ENCODE results near the gene CTDSPL2. TPM values are rescaled to one million over a fixed set of nuclear protein-coding genes. Genes with fewer than 3 reads are reported as not detected.
"Not testable (repeated sequence)": the region's sequence is repeated elsewhere in the genome, so short reads cannot be mapped to it uniquely, and the experiment has no call there.

CTDSPL2 gene
- total and polyA plus RNA-seq, 2 experiments from 2014 or later = 21.1 to 48.2 TPM

DNA sequence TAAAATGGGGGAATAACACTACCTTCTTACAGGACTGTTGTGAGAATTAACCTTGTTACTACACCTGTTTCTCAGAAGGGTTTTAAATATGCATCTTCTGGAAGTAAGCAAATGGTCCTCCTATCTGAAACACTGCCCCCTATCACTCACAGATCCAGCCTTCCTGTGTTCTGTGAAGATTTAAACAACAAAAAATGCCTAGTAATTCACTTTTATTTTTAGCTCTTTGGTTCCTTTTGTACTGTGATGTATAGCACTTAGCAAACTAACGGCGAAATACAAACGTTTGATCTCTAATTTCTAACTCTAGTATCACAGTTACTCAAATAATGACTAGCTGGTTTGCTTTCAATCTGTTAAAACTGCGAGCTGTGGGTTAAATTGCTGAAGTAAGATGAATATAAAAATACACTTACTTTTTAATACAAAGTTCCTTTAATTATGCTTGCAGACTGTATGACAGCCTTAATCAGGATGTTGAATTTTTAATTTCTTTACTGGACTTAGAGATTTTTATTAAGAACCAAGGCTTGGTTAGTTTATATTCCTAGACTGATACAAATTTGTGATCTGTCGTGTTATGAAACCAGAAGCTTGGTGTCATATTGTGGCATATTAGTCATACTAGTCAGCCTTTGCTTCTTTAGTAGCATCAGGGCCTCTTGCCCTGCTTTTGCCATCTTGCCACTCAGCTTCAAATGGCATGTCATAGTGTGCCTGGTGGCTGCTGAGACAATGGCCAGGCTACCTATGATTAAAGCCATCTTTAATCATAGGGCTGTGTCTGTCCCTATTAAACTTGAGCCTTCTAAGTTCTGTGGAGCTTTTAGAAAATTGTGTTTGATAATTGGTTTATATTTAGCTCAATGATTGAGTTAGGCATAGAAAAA is 118.7 kb downstream of the CTDSPL2 start:
- in situ Hi-C loops (cut with MboI) = no loop called here
- TF ChIP-seq EZH2 (IDR thresholded peaks at IDR 0.05; ENCODE audit: insufficient read depth, poor library complexity, severe bottlenecking) (no peak), EZH2phosphoT487 (IDR thresholded peaks at IDR 0.05; ENCODE audit: insufficient read depth, low read depth) (no peak)
- Histone ChIP-seq H3F3A (ENCODE audit: insufficient read depth) (peaks cover 33% of the 10 kb centered on the region), H3K9me2 (ENCODE audit: insufficient read depth) (no peaks in the 10 kb centered on the region), H3K79me2 (ENCODE audit: insufficient read depth) (peaks cover 100% of the 10 kb centered on the region), H4K20me1 (ENCODE audit: insufficient read depth) (no peaks in the 10 kb centered on the region), H2AFZ (no peak overlapping the region), H3K4me2 (ENCODE audit: unreplicated experiment) (peak overlapping the region; percentile 70), H3K9ac (peak overlapping the region; percentile 36; the same call in 1 of the 2 replicates), H3K4me3 (peak overlapping the region; percentile 3; the same call in 1 of the 2 replicates), H3K4me1 (ENCODE audit: insufficient read depth) (peaks cover 31% of the 10 kb centered on the region), H3K36me3 (ENCODE audit: low read depth) (peaks cover 3% of the 10 kb centered on the region), H3K9me3 (ENCODE audit: low read depth) (no peaks in the 10 kb centered on the region), H3K27me3 (replicated peaks; ENCODE audit: insufficient read depth) (no peaks in the 10 kb centered on the region), H3K27ac (peak overlapping the region; percentile 58)
- WGBS, 2 experiments (ENCODE audit: low coverage in 1 of 2, low lambda C conversion rate in 2 of 2, missing lambda C conversion rate in 2 of 2) = 50% methylated on average over 5 of the region's 5 CpGs
- peak; percentile 82 for DNase-seq

- H3K27ac ChIP-seq; H3K4me3 ChIP-seq; H3K27me3 ChIP-seq (replicated peaks; ENCODE audit: insufficient read depth); DNase-seq; H3K9me3 ChIP-seq (ENCODE audit: low read depth); H3K9ac ChIP-seq; H2AFZ ChIP-seq; H3K4me2 ChIP-seq (ENCODE audit: unreplicated experiment); in situ Hi-C loops (cut with MboI); H3K9me2 ChIP-seq (ENCODE audit: insufficient read depth); H4K20me1 ChIP-seq (ENCODE audit: insufficient read depth): not testable (repeated sequence)
- peaks cover 12% of the 10 kb centered on the region for H3K4me1 ChIP-seq (ENCODE audit: insufficient read depth)
- H3K36me3 ChIP-seq (ENCODE audit: low read depth) = peaks cover 29% of the 10 kb centered on the region
- WGBS, 2 experiments (ENCODE audit: low coverage in 1 of 2, low lambda C conversion rate in 2 of 2, missing lambda C conversion rate in 2 of 2) = 96 to 98% methylated on average over 9 of the region's 9 CpGs
- H3K79me2 ChIP-seq (ENCODE audit: insufficient read depth) = peaks cover 100% of the 10 kb centered on the region
- peaks cover 18% of the 10 kb centered on the region for H3F3A ChIP-seq (ENCODE audit: insufficient read depth)
These were observed 121.7 kb downstream of the CTDSPL2 start for GRCh38 chr15:44549152-44549551.

GRCh38 chr15:44550256-44550655 is 122.8 kb downstream of the CTDSPL2 start:
- H2AFZ ChIP-seq = no peak overlapping the region
- no peak for TF ChIP-seq EZH2 (IDR thresholded peaks at IDR 0.05; ENCODE audit: insufficient read depth, poor library complexity, severe bottlenecking)
- TF ChIP-seq EZH2phosphoT487 (IDR thresholded peaks at IDR 0.05; ENCODE audit: insufficient read depth, low read depth) = no peak
- H3K4me1 ChIP-seq (ENCODE audit: insufficient read depth) = peaks cover 12% of the 10 kb centered on the region
- H3K4me2 ChIP-seq (ENCODE audit: unreplicated experiment) = no peak overlapping the region
- H3K9me2 ChIP-seq (ENCODE audit: insufficient read depth) = no peaks in the 10 kb centered on the region
- peaks cover 39% of the 10 kb centered on the region for H3K36me3 ChIP-seq (ENCODE audit: low read depth)
- H3K27ac ChIP-seq = peak overlapping the region; percentile 23
- peaks cover 100% of the 10 kb centered on the region for H3K79me2 ChIP-seq (ENCODE audit: insufficient read depth)
- H4K20me1 ChIP-seq (ENCODE audit: insufficient read depth) = no peaks in the 10 kb centered on the region
- no peaks in the 10 kb centered on the region for H3K27me3 ChIP-seq (replicated peaks; ENCODE audit: insufficient read depth)
- in situ Hi-C loops (cut with MboI) = no loop called here
- H3F3A ChIP-seq (ENCODE audit: insufficient read depth) = peaks cover 18% of the 10 kb centered on the region
- DNase-seq = peak; percentile 66
- peak overlapping the region; percentile 44; the same call in 1 of the 2 replicates for H3K9ac ChIP-seq
- WGBS, 2 experiments (ENCODE audit: low coverage in 1 of 2, low lambda C conversion rate in 2 of 2, missing lambda C conversion rate in 2 of 2) = 35 to 47% methylated on average over 3 of the region's 3 CpGs
- no peaks in the 10 kb centered on the region for H3K9me3 ChIP-seq (ENCODE audit: low read depth)
- no peak overlapping the region for H3K4me3 ChIP-seq

DNA sequence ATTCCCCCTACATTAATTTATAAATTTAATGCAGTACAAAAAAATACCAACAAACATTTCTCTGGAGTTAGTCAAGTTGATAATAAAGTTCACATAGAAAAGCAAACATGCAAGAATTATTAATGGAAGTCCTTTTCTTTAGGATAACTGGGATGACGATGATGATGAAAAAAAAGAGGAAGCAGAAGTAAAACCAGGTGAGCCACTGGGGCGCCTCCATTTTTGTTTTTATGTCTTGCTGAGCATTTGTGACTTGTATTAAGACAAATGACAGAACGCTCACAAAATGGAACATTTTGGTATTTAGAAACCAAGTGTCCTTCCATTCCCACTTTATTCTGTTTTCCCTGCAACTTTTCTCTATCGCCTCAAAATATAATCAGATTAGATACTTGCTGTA is 123.3 kb downstream of the CTDSPL2 start:
- TF ChIP-seq EZH2phosphoT487 (IDR thresholded peaks at IDR 0.05; ENCODE audit: insufficient read depth, low read depth) (no peak), EZH2 (IDR thresholded peaks at IDR 0.05; ENCODE audit: insufficient read depth, poor library complexity, severe bottlenecking) (no peak)
- H3K27me3 ChIP-seq (replicated peaks; ENCODE audit: insufficient read depth) = no peaks in the 10 kb centered on the region
- peaks cover 44% of the 10 kb centered on the region for H3K36me3 ChIP-seq (ENCODE audit: low read depth)
- WGBS, 2 experiments (ENCODE audit: low coverage in 1 of 2, low lambda C conversion rate in 2 of 2, missing lambda C conversion rate in 2 of 2) = 95 to 99% methylated on average over 4 of the region's 4 CpGs
- in situ Hi-C loops (cut with MboI) = no loop called here
- no peaks in the 10 kb centered on the region for H3K9me3 ChIP-seq (ENCODE audit: low read depth)
- no peak overlapping the region for H3K4me3 ChIP-seq
- DNase-seq = no peak
- no peak overlapping the region for H3K4me2 ChIP-seq (ENCODE audit: unreplicated experiment)
- H3K9ac ChIP-seq = no peak overlapping the region
- peaks cover 100% of the 10 kb centered on the region for H3K79me2 ChIP-seq (ENCODE audit: insufficient read depth)
- H3K9me2 ChIP-seq (ENCODE audit: insufficient read depth) = no peaks in the 10 kb centered on the region
- H3F3A ChIP-seq (ENCODE audit: insufficient read depth) = peaks cover 16% of the 10 kb centered on the region
- no peak overlapping the region for H3K27ac ChIP-seq
- H4K20me1 ChIP-seq (ENCODE audit: insufficient read depth) = no peaks in the 10 kb centered on the region
- peaks cover 11% of the 10 kb centered on the region for H3K4me1 ChIP-seq (ENCODE audit: insufficient read depth)
- H2AFZ ChIP-seq = no peak overlapping the region
